ENCODE measurements around the gene GNPDA2.

- no peak for TF ChIP-seq CTCF (IDR thresholded peaks at IDR 0.05)
- TF ChIP-seq POLR2A (IDR thresholded peaks at IDR 0.05) = no peak
Observed at GRCh38 chr4:44700427-44700826, 25.9 kb downstream of the GNPDA2 start.

Data from heart left ventricle (tissue), 13 donors.